COLO829 (cell line): ENCODE measurements around the gene RARS1.

Experiments
- DNase-seq: peaks from one replicate; pipeline ENCODE4 v3.0.0; 2012; ENCODE audit warnings: low spot score

The RARS1 gene

GRCh38 chr5:168486136-168486879, at the start of gene RARS1:
RARS1 (plus strand) TSS chr5:168486471; CDS start chr5:168486499, 28 bp downstream.
- peak; percentile 78 for DNase-seq

GRCh38 chr5:168438349-168438748, 47.9 kb upstream of the RARS1 start:
- no peak for DNase-seq

GRCh38 chr5:168443533-168443932, 42.7 kb upstream of the RARS1 start:
- DNase-seq, result no peak

GRCh38 chr5:168443950-168444700, 42.1 kb upstream of the RARS1 start:
- no peak for DNase-seq

- no peak for DNase-seq
These were observed 39.2 kb upstream of the RARS1 start for GRCh38 chr5:168446983-168447619.

GRCh38 chr5:168447808-168448207, 38.5 kb upstream of the RARS1 start:
- no peak for DNase-seq

- DNase-seq, result no peak
These were observed 37.1 kb upstream of the RARS1 start for GRCh38 chr5:168449166-168449565.

GRCh38 chr5:168451565-168451964, 34.7 kb upstream of the RARS1 start:
- no peak for DNase-seq

- no peak for DNase-seq
These were observed 31.1 kb upstream of the RARS1 start for GRCh38 chr5:168455201-168455600.

- DNase-seq, result no peak
These were observed 28.7 kb upstream of the RARS1 start for GRCh38 chr5:168457542-168457941.

- no peak for DNase-seq
These were observed 25.7 kb upstream of the RARS1 start for GRCh38 chr5:168460606-168461005.

- DNase-seq, result no peak
These were observed 23.2 kb upstream of the RARS1 start for GRCh38 chr5:168463081-168463480.

GRCh38 chr5:168464214-168464613, 22.1 kb upstream of the RARS1 start:
- no peak for DNase-seq

- no peak for DNase-seq
These were observed 21.6 kb upstream of the RARS1 start for GRCh38 chr5:168464641-168465040.

- DNase-seq, result no peak
These were observed 18.4 kb upstream of the RARS1 start for GRCh38 chr5:168467755-168468330.

GRCh38 chr5:168468836-168469235, 17.4 kb upstream of the RARS1 start:
- no peak for DNase-seq

- DNase-seq, result no peak
These were observed 16.5 kb upstream of the RARS1 start for GRCh38 chr5:168469816-168470215.

GRCh38 chr5:168471785-168472184, 14.5 kb upstream of the RARS1 start:
- DNase-seq, result no peak

- DNase-seq, result peak; percentile 59
These were observed 13.9 kb upstream of the RARS1 start for GRCh38 chr5:168472329-168472728.

GRCh38 chr5:168474319-168474718, 12.0 kb upstream of the RARS1 start:
- DNase-seq, result no peak

GRCh38 chr5:168477060-168477459, 9.2 kb upstream of the RARS1 start:
- no peak for DNase-seq

GRCh38 chr5:168479166-168479565, 7.1 kb upstream of the RARS1 start:
- DNase-seq, result no peak

GRCh38 chr5:168480601-168481000, 5.7 kb upstream of the RARS1 start:
- no peak for DNase-seq
